ENCODE measurements around the gene TMEM59L.

The TMEM59L gene

DNA sequence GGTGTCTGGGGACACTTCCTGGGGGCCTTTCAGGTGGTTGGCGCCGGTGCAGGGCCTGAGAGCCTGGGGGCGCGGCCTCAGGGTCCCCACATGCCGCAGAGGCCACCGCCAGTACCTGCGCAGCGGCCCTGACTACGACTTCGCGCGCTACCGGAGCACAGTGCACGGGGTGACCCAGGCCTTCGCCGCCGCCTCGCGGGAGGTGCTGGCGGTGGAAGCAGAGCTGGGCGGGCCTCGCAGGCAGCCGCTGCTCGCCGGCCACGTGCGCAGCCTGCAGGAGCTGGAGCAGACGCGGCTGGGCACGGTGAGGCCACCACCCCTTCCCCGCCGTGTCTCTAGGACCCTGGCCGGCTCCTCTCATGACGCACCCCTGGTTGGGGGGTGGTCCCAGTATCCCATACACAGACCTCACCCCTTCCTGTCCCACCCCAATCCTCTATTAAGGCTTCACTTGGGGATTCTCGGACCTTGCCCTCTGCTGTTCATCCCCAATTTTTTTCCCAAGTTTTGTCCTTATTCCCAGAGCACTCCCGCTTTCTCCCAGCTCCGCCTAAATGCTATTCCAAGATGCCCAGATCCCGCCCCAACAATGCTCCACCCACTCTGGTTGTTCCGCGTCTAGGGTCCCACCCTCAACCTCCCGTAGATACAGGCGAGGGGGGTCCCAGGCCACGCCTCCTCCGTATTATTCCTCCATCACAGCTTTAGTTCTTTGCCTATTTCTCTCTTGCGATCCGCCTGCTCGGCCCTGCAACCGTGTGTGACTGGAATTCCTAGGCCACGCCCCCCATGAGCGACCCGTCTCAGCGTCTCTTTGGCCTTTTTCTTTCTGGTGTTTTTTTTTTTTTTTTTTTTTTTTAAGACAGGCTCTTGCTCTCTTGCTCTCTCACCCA, 23.0 kb upstream of the TMEM59L start:
- ChIA-PET POLR2A (interaction anchor here (0.6 to 5.7 kb wide), 24 partner anchors 9 to 330 kb away, joined by 3 to 60 read pairs (median 4); partner anchors contain the start of genes COPE, DDX49, ELL and FKBP8), CTCF (interaction anchor here (0.8 to 2.1 kb wide), 10 partner anchors 9 to 151 kb away, joined by 3 to 15 read pairs (median 4); no protein-coding TSS in a partner anchor)
- peak overlapping the region; percentile 75 for H3K4me3 ChIP-seq (ENCODE audit: low read depth, low read length)
- H3K36me3 ChIP-seq (ENCODE audit: control insufficient read depth in 2 of 2, insufficient read depth in 1 of 2, low read length in 2 of 2) = peaks cover 0 to 6% of the 10 kb centered on the region in 2 experiments; a peak in 1 of 3 replicates
- H3K4me1 ChIP-seq (ENCODE audit: control insufficient read depth, insufficient read depth, low read length) = no peaks in the 10 kb centered on the region
- peak overlapping the region; percentile 77 for H3K27ac ChIP-seq (ENCODE audit: extremely low read depth, low read depth, low read length)
- no peaks in the 10 kb centered on the region for H3K9me3 ChIP-seq (ENCODE audit: control insufficient read depth, insufficient read depth, low read depth, low read length)
- TF ChIP-seq ZNF433 (tag by site-specific recombination; IDR thresholded peaks at IDR 0.05; ENCODE audit: low read depth) = no peak
- no peak for TF ChIP-seq ZNF473 (tag by site-specific recombination; IDR thresholded peaks at IDR 0.05)
- TF ChIP-seq MZF1 (tag by site-specific recombination; IDR thresholded peaks at IDR 0.05; ENCODE audit: borderline replicate concordance) = no peak
- no peak for TF ChIP-seq ZNF157 (tag by site-specific recombination; IDR thresholded peaks at IDR 0.05)
- TF ChIP-seq ZNF76 (tag by site-specific recombination; IDR thresholded peaks at IDR 0.05; ENCODE audit: borderline replicate concordance, low read depth) = peak; percentile 61
- no peak for TF ChIP-seq ZNF266 (tag by site-specific recombination; IDR thresholded peaks at IDR 0.05; ENCODE audit: low read depth)
- TF ChIP-seq, protein P1, sequence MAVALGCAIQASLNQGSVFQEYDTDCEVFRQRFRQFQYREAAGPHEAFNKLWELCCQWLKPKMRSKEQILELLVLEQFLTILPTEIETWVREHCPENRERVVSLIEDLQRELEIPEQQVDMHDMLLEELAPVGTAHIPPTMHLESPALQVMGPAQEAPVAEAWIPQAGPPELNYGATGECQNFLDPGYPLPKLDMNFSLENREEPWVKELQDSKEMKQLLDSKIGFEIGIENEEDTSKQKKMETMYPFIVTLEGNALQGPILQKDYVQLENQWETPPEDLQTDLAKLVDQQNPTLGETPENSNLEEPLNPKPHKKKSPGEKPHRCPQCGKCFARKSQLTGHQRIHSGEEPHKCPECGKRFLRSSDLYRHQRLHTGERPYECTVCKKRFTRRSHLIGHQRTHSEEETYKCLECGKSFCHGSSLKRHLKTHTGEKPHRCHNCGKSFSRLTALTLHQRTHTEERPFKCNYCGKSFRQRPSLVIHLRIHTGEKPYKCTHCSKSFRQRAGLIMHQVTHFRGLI (tag by site-specific recombination; IDR thresholded peaks at IDR 0.05) = peak; percentile 62; the same call in 1 of the 2 replicates
- 0 out of 2 replicates have a peak, but pooled peaks have one; percentile 11 for TF ChIP-seq ZNF10 (tag by site-specific recombination; IDR thresholded peaks at IDR 0.05)
- TF ChIP-seq ZNF501 (tag by site-specific recombination; IDR thresholded peaks at IDR 0.05) = peak; percentile 15; the same call in 1 of the 2 replicates
- no peak for TF ChIP-seq KLF7 (tag by site-specific recombination; IDR thresholded peaks at IDR 0.05; ENCODE audit: borderline replicate concordance)
- TF ChIP-seq, protein P2, sequence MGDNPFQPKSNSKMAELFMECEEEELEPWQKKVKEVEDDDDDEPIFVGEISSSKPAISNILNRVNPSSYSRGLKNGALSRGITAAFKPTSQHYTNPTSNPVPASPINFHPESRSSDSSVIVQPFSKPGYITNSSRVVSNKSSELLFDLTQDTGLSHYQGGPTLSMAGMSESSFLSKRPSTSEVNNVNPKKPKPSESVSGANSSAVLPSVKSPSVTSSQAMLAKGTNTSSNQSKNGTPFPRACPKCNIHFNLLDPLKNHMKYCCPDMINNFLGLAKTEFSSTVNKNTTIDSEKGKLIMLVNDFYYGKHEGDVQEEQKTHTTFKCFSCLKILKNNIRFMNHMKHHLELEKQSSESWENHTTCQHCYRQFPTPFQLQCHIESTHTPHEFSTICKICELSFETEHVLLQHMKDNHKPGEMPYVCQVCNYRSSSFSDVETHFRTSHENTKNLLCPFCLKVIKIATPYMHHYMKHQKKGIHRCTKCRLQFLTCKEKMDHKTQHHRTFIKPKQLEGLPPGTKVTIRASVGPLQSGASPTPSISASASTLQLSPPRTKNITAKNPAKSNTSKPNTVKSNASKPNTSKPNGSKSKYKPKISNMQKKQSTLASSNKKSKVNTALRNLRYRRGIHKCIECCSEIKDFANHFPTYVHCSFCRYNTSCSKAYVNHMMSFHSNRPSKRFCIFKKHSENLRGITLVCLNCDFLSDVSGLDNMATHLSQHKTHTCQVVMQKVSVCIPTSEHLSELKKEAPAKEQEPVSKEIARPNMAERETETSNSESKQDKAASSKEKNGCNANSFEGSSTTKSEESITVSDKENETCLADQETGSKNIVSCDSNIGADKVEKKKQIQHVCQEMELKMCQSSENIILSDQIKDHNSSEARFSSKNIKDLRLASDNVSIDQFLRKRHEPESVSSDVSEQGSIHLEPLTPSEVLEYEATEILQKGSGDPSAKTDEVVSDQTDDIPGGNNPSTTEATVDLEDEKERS (tag by site-specific recombination; IDR thresholded peaks at IDR 0.05) = no peak
- TF ChIP-seq, protein P3, sequence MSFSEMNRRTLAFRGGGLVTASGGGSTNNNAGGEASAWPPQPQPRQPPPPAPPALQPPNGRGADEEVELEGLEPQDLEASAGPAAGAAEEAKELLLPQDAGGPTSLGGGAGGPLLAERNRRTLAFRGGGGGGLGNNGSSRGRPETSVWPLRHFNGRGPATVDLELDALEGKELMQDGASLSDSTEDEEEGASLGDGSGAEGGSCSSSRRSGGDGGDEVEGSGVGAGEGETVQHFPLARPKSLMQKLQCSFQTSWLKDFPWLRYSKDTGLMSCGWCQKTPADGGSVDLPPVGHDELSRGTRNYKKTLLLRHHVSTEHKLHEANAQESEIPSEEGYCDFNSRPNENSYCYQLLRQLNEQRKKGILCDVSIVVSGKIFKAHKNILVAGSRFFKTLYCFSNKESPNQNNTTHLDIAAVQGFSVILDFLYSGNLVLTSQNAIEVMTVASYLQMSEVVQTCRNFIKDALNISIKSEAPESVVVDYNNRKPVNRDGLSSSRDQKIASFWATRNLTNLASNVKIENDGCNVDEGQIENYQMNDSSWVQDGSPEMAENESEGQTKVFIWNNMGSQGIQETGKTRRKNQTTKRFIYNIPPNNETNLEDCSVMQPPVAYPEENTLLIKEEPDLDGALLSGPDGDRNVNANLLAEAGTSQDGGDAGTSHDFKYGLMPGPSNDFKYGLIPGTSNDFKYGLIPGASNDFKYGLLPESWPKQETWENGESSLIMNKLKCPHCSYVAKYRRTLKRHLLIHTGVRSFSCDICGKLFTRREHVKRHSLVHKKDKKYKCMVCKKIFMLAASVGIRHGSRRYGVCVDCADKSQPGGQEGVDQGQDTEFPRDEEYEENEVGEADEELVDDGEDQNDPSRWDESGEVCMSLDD (tag by site-specific recombination; IDR thresholded peaks at IDR 0.05) = peak; percentile 1; the same call in 1 of the 2 replicates
- TF ChIP-seq BCL11A (tag by site-specific recombination; IDR thresholded peaks at IDR 0.05; ENCODE audit: low read depth) = no peak
- no peak for TF ChIP-seq ZBTB7A (tag by site-specific recombination; IDR thresholded peaks at IDR 0.05; ENCODE audit: low read depth)
- TF ChIP-seq ZNF223 (tag by site-specific recombination; IDR thresholded peaks at IDR 0.05) = peak; percentile 99
- TF ChIP-seq ZNF239 (tag by site-specific recombination; IDR thresholded peaks at IDR 0.05) = no peak
- no peak for TF ChIP-seq ZNF837 (tag by site-specific recombination; IDR thresholded peaks at IDR 0.05)
- TF ChIP-seq ZNF777 (tag by site-specific recombination; IDR thresholded peaks at IDR 0.05; ENCODE audit: borderline replicate concordance) = peak; percentile 10; the same call in 1 of the 2 replicates
- TF ChIP-seq, protein P4, sequence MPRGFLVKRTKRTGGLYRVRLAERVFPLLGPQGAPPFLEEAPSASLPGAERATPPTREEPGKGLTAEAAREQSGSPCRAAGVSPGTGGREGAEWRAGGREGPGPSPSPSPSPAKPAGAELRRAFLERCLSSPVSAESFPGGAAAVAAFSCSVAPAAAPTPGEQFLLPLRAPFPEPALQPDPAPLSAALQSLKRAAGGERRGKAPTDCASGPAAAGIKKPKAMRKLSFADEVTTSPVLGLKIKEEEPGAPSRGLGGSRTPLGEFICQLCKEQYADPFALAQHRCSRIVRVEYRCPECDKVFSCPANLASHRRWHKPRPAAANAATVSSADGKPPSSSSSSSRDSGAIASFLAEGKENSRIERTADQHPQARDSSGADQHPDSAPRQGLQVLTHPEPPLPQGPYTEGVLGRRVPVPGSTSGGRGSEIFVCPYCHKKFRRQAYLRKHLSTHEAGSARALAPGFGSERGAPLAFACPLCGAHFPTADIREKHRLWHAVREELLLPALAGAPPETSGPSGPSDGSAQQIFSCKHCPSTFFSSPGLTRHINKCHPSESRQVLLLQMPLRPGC (tag by site-specific recombination; IDR thresholded peaks at IDR 0.05) = no peak
- peak; percentile 97 for TF ChIP-seq ZNF600 (tag by site-specific recombination; IDR thresholded peaks at IDR 0.05)
- TF ChIP-seq ZNF335 (tag by site-specific recombination; conservative IDR thresholded peaks at IDR 0.05) = peak; percentile 95
- TF ChIP-seq ZNF654 (tag by site-specific recombination; IDR thresholded peaks at IDR 0.05; ENCODE audit: low read depth) = no peak
- TF ChIP-seq OVOL3 (tag by site-specific recombination; IDR thresholded peaks at IDR 0.05) = no peak
- no peak for TF ChIP-seq ZNF629 (tag by site-specific recombination; IDR thresholded peaks at IDR 0.05)
- TF ChIP-seq ZNF416 (tag by site-specific recombination; IDR thresholded peaks at IDR 0.05) = no peak
- TF ChIP-seq ZNF302 (tag by site-specific recombination; IDR thresholded peaks at IDR 0.05; ENCODE audit: low read depth) = no peak
- TF ChIP-seq ZNF626 (tag by site-specific recombination; IDR thresholded peaks at IDR 0.05) = no peak
